Sigmoid colon (tissue), 3 donors: ENCODE results near the gene SRC.

Source experiments
- POLR2A ChIP-seq, 2 donors: fragments of 450-650 bp; IDR thresholded peaks; one replicate each; pipeline ENCODE4 v1.6.1; 2016; ENCODE audit warnings: antibody characterized with exemption in 2 of 2, mild to moderate bottlenecking in 2 of 2, moderate library complexity in 2 of 2
- TF ChIP-seq, protein P1 (sequence below), 4 experiments: fragments of 450-650 bp in 3 of 4; fragments of 200-600 bp in 1 of 4; IDR thresholded peaks; one replicate each; pipeline ENCODE4 v1.5.1; 2016 to 2019; ENCODE audit warnings: antibody characterized with exemption in 4 of 4, mild to moderate bottlenecking in 3 of 4, moderate library complexity in 2 of 4

- no peak for TF ChIP-seq POLR2A (IDR thresholded peaks at IDR 0.05)
- TF ChIP-seq, protein P1, sequence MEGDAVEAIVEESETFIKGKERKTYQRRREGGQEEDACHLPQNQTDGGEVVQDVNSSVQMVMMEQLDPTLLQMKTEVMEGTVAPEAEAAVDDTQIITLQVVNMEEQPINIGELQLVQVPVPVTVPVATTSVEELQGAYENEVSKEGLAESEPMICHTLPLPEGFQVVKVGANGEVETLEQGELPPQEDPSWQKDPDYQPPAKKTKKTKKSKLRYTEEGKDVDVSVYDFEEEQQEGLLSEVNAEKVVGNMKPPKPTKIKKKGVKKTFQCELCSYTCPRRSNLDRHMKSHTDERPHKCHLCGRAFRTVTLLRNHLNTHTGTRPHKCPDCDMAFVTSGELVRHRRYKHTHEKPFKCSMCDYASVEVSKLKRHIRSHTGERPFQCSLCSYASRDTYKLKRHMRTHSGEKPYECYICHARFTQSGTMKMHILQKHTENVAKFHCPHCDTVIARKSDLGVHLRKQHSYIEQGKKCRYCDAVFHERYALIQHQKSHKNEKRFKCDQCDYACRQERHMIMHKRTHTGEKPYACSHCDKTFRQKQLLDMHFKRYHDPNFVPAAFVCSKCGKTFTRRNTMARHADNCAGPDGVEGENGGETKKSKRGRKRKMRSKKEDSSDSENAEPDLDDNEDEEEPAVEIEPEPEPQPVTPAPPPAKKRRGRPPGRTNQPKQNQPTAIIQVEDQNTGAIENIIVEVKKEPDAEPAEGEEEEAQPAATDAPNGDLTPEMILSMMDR (IDR thresholded peaks at IDR 0.05): no peak
Measured at GRCh38 chr20:37316116-37316774, 29.7 kb upstream of the SRC start.
